GM12874 (cell line): Measurements from ENCODE around the gene CD109.
A peak's percentile ranks its signal among the peaks of the same experiment; 100 is the strongest.

Experiments
- CTCF ChIP-seq: IDR thresholded peaks from 2 replicates; pipeline ENCODE4 v1.5.1; 2011; ENCODE audit warnings: low read depth, mild to moderate bottlenecking, control low read depth, low read length, moderate library complexity; ENCODE audit not compliant: insufficient read depth

The CD109 gene

GRCh38 chr6:73826571-73826970 is 130.6 kb downstream of the CD109 start:
- TF ChIP-seq CTCF = no peak

- no peak for TF ChIP-seq CTCF
These were observed 134.1 kb downstream of the CD109 start for GRCh38 chr6:73830119-73830518.

DNA sequence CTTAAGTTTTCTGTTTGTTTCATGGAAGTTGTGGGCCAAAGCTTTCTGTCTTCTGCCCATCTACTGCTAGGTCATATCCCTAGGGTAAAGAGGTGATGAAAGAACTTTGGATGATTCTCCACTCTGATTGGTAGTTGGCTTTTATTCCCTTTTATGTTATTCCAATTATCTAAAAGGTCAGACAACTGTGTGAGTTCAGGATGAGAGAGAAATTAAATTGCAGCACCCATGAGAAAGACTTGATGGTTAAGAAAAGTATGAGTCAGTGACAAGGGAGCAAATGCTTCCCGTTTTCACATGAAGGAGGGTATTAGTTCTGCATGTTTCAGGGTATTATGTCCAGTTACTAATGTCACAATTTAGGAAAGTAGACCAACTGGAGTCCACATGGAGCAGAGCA is 136.3 kb downstream of the CD109 start:
- TF ChIP-seq CTCF = no peak

- peak; percentile 40; the same call in 1 of the 2 replicates for TF ChIP-seq CTCF
These were observed 159.2 kb downstream of the CD109 start for GRCh38 chr6:73854998-73855718.

- no peak for TF ChIP-seq CTCF
These were observed 161.4 kb downstream of the CD109 start for GRCh38 chr6:73857341-73857890.

GRCh38 chr6:73858376-73858775 is 162.4 kb downstream of the CD109 start:
- no peak for TF ChIP-seq CTCF

DNA sequence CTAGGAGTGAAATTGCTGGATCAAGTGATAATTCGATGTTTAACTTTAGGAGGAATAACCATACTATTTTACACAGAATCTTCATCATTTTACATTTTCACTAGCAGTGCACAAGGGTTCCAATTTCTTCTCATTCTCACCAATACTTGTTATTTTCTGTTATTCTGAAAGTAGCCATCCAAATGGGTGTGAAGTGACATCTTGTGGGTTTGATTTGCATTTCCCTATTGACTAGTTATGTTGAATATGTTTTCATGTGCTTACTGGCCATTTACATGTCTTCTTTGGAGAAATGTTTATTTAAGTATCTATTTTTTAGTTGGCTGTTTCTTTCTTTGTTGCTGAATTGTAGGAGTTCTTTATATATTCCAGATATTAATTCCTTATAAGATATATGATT is 164.3 kb downstream of the CD109 start:
- TF ChIP-seq CTCF = no peak

- no peak for TF ChIP-seq CTCF
These were observed 170.3 kb downstream of the CD109 start for GRCh38 chr6:73866305-73866704.
